Cardiac muscle cell (in vitro differentiated cells and primary cell): ENCODE measurements around the gene TMEM214. TPM values are rescaled to one million over a fixed set of nuclear protein-coding genes. Genes with fewer than 3 reads are reported as not detected.

Experiments used
- DNase-seq, 2 donors: peaks; one replicate each; pipeline versions ENCODE4 v3.0.0 to v3.0.0-alpha.2; 2010 to 2017; ENCODE audit warnings: low read depth in 1 of 2, low spot score in 1 of 2
- H3K27ac ChIP-seq: fragments of 200-600 bp; sonication (generic); 2 replicates; pipeline ENCODE4 v1.5.1; 2016
- H3K27me3 ChIP-seq: fragments of 200-600 bp; sonication (generic); 2 replicates; pipeline ENCODE4 v1.6.0; 2016; ENCODE audit warnings: control low read depth
- H3K36me3 ChIP-seq: fragments of 200-600 bp; sonication (generic); 2 replicates; pipeline ENCODE4 v1.5.1; 2016; ENCODE audit warnings: control low read depth
- H3K4me1 ChIP-seq: fragments of 200-600 bp; sonication (generic); 2 replicates; pipeline ENCODE4 v1.8.1; 2017; ENCODE audit warnings: low read depth, mild to moderate bottlenecking, mixed run types
- H3K4me3 ChIP-seq: fragments of 200-600 bp; sonication (generic); 2 replicates; pipeline ENCODE4 v1.5.1; 2016; ENCODE audit warnings: mild to moderate bottlenecking
- H3K9me3 ChIP-seq: fragments of 200-600 bp; sonication (generic); 2 replicates; pipeline ENCODE4 v1.5.1; 2017; ENCODE audit warnings: low read depth, mild to moderate bottlenecking, control low read depth
- CTCF ChIP-seq: IDR thresholded peaks from 2 replicates; pipeline ENCODE4 v1.5.1; 2012; ENCODE audit warnings: low read depth, mild to moderate bottlenecking, low read length
- polyA plus RNA-seq: library from polyadenylated mRNA; unstranded; fragments of >200 nt; fragmentation: Nextera tagmentation; extraction: Ambion mirVana; gene quantifications from 2 replicates; pipeline ENCODE4 v1.2.1, GENCODE V29; 2016
- total RNA-seq: library from RNA; depleted of rRNA; stranded (reverse); fragments of >200 nt; gene quantifications from 2 replicates; pipeline ENCODE4 v1.2.3, GENCODE V29; 2016

The TMEM214 gene
- total and polyA plus RNA-seq, 2 experiments from 2014 or later: 38.9 to 66.3 TPM

GRCh38 chr2:27080603-27080936 lies 47.8 kb downstream of the TMEM214 start:
- Histone ChIP-seq H3K36me3 (no peaks in the 10 kb centered on the region), H3K27me3 (no peaks in the 10 kb centered on the region), H3K27ac (peak overlapping the region; percentile 68), H3K4me1 (peaks cover 19% of the 10 kb centered on the region), H3K4me3 (no peak overlapping the region), H3K9me3 (no peaks in the 10 kb centered on the region)
- TF ChIP-seq CTCF: no peak
- no peak for DNase-seq

GRCh38 chr2:27081984-27082772 lies 49.4 kb downstream of the TMEM214 start:
- peaks cover 20% of the 10 kb centered on the region for H3K4me1 ChIP-seq
- TF ChIP-seq CTCF: no peak
- no peaks in the 10 kb centered on the region for H3K36me3 ChIP-seq
- H3K27ac ChIP-seq: peak overlapping the region; percentile 87
- no peaks in the 10 kb centered on the region for H3K9me3 ChIP-seq
- no peak overlapping the region for H3K4me3 ChIP-seq
- no peak for DNase-seq
- no peaks in the 10 kb centered on the region for H3K27me3 ChIP-seq

GRCh38 chr2:27082773-27083409 lies 50.1 kb downstream of the TMEM214 start:
- Histone ChIP-seq H3K4me1 (peaks cover 27% of the 10 kb centered on the region), H3K27me3 (no peaks in the 10 kb centered on the region), H3K4me3 (no peak overlapping the region), H3K27ac (no peak overlapping the region), H3K36me3 (no peaks in the 10 kb centered on the region), H3K9me3 (no peaks in the 10 kb centered on the region)
- DNase-seq: no peak
- no peak for TF ChIP-seq CTCF

GRCh38 chr2:27083410-27084296 lies 50.9 kb downstream of the TMEM214 start:
- Histone ChIP-seq H3K27ac (no peak overlapping the region), H3K9me3 (no peaks in the 10 kb centered on the region), H3K27me3 (no peaks in the 10 kb centered on the region), H3K4me3 (no peak overlapping the region), H3K4me1 (peaks cover 24% of the 10 kb centered on the region), H3K36me3 (no peaks in the 10 kb centered on the region)
- no peak for TF ChIP-seq CTCF
- peak in 1 of 2 donors; percentile 36 for DNase-seq

GRCh38 chr2:27084297-27085061 lies 51.7 kb downstream of the TMEM214 start:
- no peak overlapping the region for H3K27ac ChIP-seq
- H3K27me3 ChIP-seq: no peaks in the 10 kb centered on the region
- H3K36me3 ChIP-seq: no peaks in the 10 kb centered on the region
- peaks cover 21% of the 10 kb centered on the region for H3K4me1 ChIP-seq
- DNase-seq: no peak
- no peak overlapping the region for H3K4me3 ChIP-seq
- H3K9me3 ChIP-seq: no peaks in the 10 kb centered on the region
- no peak for TF ChIP-seq CTCF
